MCF 10A (cell line): ENCODE results near the gene NES. TPM values are rescaled to one million over a fixed set of nuclear protein-coding genes. Genes with fewer than 3 reads are reported as not detected.

Source experiments
- BruUV-seq: library from RNA; stranded (reverse); fragments of 400-500 nt; replicated peaks from 2 replicates; lab custom pipeline; 2021; lab: Mats Ljungman, UMichigan
- CTCF ChIA-PET: fragments of 300-600 bp; sonication (Branson Sonifier 250); formaldehyde crosslinking; extraction: SDS; loops from one replicate; lab custom pipeline; 2021; ENCODE audit warnings: antibody characterized with exemption, inconsistent platforms; lab: Yijun Ruan, JAX
- POLR2A ChIA-PET: fragments of 300-600, 350-650 bp; sonication (Branson Sonifier 250); formaldehyde crosslinking; extraction: SDS; loops from one replicate; lab custom pipeline; 2020; ENCODE audit warnings: antibody characterized with exemption, inconsistent platforms; lab: Yijun Ruan, JAX
- DNase-seq: peaks from one replicate; pipeline ENCODE4 v3.0.0-alpha.2; 2018; ENCODE audit not compliant: unreplicated experiment
- H3K27ac Mint-ChIP-seq: one replicate; pipeline ENCODE4 v1.8.0; 2022; ENCODE audit warnings: mild to moderate bottlenecking, low read depth, mixed read lengths; ENCODE audit not compliant: unreplicated experiment
- H3K27me3 Mint-ChIP-seq: one replicate; pipeline ENCODE4 v1.8.0; 2022; ENCODE audit warnings: mixed read lengths; ENCODE audit not compliant: insufficient read depth, unreplicated experiment
- H3K36me3 Mint-ChIP-seq: one replicate; pipeline ENCODE4 v1.8.0; 2022; ENCODE audit warnings: mild to moderate bottlenecking, moderate library complexity, mixed read lengths; ENCODE audit not compliant: insufficient read depth, unreplicated experiment
- H3K4me1 Mint-ChIP-seq: one replicate; pipeline ENCODE4 v1.8.0; 2022; ENCODE audit warnings: mixed read lengths; ENCODE audit not compliant: insufficient read depth, unreplicated experiment
- H3K4me3 Mint-ChIP-seq: one replicate; pipeline ENCODE4 v1.8.0; 2022; ENCODE audit warnings: mild to moderate bottlenecking, moderate library complexity, mixed read lengths; ENCODE audit not compliant: unreplicated experiment
- H3K9me3 Mint-ChIP-seq: one replicate; pipeline ENCODE4 v1.8.0; 2022; ENCODE audit warnings: mixed read lengths; ENCODE audit not compliant: unreplicated experiment
- CTCF ChIP-seq: fragments of 200-600 bp; IDR thresholded peaks from one replicate; pipeline ENCODE4 v1.8.0; 2022; ENCODE audit warnings: antibody characterized with exemption, mild to moderate bottlenecking; ENCODE audit not compliant: unreplicated experiment
- intact Hi-C: fragments of 100-400 bp; cut with micrococcal nuclease; formaldehyde crosslinking; loops from 2 replicates; pipeline ENCODE4 v1.14.1; 2022
- total RNA-seq: library from RNA; stranded (reverse); gene quantifications from 2 replicates; pipeline ENCODE4 v1.2.3, GENCODE V29; 2022

Gene NES
- total RNA-seq, 1 experiment from 2014 or later: not detected

DNA sequence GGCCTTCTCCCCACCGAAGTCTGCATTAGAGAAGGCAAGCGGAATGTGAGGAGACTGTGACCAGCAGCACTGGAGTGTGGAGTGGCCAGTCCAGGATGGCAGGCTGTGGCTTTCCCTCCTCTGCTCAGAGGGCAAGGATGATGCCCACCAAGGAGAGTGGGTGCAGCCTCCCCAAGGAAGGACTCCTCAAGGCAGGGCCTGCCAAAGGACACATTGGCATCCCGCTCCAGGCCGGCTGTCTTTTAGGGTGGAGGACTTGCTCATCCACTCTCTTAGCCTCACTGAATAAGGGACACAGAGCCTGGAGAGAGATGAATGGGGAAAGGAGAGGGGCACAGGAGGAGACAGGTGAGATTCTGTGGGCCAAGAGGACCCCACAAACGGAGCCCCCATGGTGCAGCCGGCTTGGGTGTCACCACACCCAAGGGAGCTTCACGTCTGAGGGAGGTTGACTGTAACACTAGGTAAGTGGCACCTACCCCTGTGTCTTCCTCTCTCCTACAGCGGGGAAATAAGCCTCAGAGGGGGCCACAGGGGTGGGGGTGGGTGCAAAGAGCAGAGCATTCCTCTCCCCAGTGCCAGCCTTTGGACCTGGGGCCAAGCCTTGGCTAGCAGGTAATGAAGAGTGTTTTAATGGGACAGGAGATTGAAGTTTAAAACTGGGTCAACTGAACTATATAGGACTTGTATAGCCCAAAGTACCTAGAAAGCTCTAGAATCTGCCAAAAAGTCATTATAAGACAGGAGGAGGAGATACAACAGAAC, 4.2 kb upstream of the NES start:
- H3K36me3 Mint-ChIP-seq: peaks cover 5% of the 10 kb centered on the region
- no peaks in the 10 kb centered on the region for H3K9me3 Mint-ChIP-seq
- BruUV-seq: no TSS peak
- TF ChIP-seq CTCF: no peak
- peaks cover 27% of the 10 kb centered on the region for H3K27me3 Mint-ChIP-seq
- intact Hi-C loops: no loop called here
- peaks cover 23% of the 10 kb centered on the region for H3K4me1 Mint-ChIP-seq
- CTCF ChIA-PET: interaction anchor here (0.6 to 47.2 kb wide), 17 partner anchors 8 to 336 kb away, joined by 3 to 2415 read pairs (median 4); partner anchors contain the start of genes CRABP2, HAPLN2, ISG20L2 and METTL25B
- DNase-seq: no peak
- H3K27ac Mint-ChIP-seq: no peak overlapping the region
- no peak overlapping the region for H3K4me3 Mint-ChIP-seq
- POLR2A ChIA-PET: interaction anchor here (1.4 to 1.6 kb wide), 2 partner anchors 20 to 45 kb away, joined by 4 to 6 read pairs; no protein-coding TSS in a partner anchor

DNA sequence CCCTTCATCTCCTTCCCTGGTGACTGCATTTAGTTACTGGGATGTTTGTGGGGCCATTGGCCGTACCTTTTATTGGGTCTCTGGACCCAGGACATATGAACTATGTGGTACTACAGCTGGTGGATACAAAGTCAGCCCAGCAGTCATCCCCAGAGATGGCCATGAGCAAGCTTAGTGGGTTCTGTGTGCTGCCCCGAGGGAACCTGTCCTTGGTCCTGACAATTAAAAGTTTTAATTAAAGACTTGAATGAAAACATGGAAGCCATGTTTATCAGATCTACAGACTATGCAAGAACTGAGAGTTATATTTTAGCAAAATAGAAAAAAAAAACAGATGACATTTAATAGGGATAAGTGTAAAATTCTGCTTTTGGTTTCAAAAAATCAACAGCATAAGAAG, 2.8 kb upstream of the NES start:
- POLR2A ChIA-PET: interaction anchor here (0.7 to 1.3 kb wide), 2 partner anchors 9 to 48 kb away, joined by 3 read pairs; partner anchors contain the start of genes ISG20L2 and METTL25B
- Mint-ChIP-seq H3K36me3 (peaks cover 5% of the 10 kb centered on the region), H3K4me3 (no peak overlapping the region), H3K9me3 (no peaks in the 10 kb centered on the region), H3K4me1 (peaks cover 23% of the 10 kb centered on the region), H3K27ac (no peak overlapping the region), H3K27me3 (peaks cover 27% of the 10 kb centered on the region)
- no peak for DNase-seq
- CTCF ChIA-PET: interaction anchor here (0.5 to 47.2 kb wide), 14 partner anchors 10 to 985 kb away, joined by 3 to 2415 read pairs (median 4); partner anchors contain the start of genes CRABP2, ISG20L2 and METTL25B
- TF ChIP-seq CTCF: no peak
- no TSS peak for BruUV-seq
- intact Hi-C loops: no loop called here

DNA sequence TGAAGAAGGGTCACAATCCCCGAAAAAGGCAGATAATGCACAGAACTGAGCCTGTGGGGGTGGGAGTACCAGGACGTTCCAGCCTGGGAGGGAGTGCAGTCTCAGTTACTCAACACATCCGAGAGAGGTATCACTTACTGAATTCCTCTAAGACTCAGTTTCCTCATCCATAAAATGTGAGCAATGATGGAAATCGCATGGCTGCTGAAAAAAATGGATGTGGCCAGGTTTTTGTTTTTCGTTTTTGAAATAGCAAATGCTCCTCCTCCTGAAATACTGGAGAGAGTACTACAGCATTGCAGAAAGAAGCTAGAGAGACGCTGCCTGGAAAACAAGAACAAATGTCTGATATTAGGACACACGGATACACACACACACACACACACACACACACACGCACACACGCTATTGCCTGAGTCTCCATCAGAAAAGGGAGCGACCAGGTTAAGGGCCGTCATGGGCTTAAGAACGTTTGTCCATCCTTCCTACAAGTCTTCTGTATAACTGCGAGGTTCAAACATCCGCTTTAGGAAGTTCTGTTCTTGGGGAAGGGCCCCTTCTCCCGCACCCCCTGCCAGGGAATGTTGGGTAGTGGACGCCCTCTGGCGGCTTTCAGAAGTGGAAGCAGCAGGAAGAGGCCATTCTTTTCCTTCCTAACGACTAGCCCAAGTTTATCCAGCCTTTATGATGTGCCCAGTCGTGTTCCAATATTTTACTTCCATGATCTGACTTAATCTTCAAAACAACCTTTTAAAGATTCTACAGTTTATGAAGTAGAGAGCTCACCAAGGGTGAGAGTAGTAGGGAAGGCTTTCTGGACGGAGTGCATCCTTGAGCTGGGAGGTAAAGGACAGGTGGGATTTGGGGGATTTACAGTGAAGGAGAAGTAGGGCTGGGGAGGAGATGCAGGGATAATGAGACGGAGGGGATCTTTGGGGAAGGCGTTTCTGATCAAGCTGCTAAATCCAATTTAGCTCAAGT, 699 bp upstream of the NES start:
- H3K36me3 Mint-ChIP-seq: peaks cover 5% of the 10 kb centered on the region
- peaks cover 46% of the 10 kb centered on the region for H3K27me3 Mint-ChIP-seq
- ChIA-PET CTCF (interaction anchor here (0.6 to 47.2 kb wide), 38 partner anchors 8 to 1865 kb away, joined by 3 to 2415 read pairs (median 4); partner anchors contain the start of genes CRABP2, ISG20L2 and METTL25B), POLR2A (interaction anchor here (0.6 to 3.5 kb wide), 2 partner anchors 18 to 56 kb away, joined by 3 to 19 read pairs; no protein-coding TSS in a partner anchor)
- H3K27ac Mint-ChIP-seq: no peak overlapping the region
- no TSS peak for BruUV-seq
- peak; percentile 91 for TF ChIP-seq CTCF
- intact Hi-C loops: loop anchor here (1.0 kb wide), 2 partner anchors 18 to 52 kb away; no protein-coding TSS in a partner anchor
- H3K4me1 Mint-ChIP-seq: peaks cover 6% of the 10 kb centered on the region
- no peak overlapping the region for H3K4me3 Mint-ChIP-seq
- H3K9me3 Mint-ChIP-seq: no peaks in the 10 kb centered on the region
- DNase-seq: peak; percentile 87
